PFSK-1 (cell line): ENCODE results near the gene MYH9.

ENCODE experiments used
- FOXP2 ChIP-seq: optimal IDR thresholded peaks from 2 replicates; pipeline ENCODE3; 2011; ENCODE audit warnings: borderline replicate concordance, control low read depth, inconsistent platforms; ENCODE audit not compliant: insufficient read depth; ENCODE audit errors: extremely low read length, extremely low read depth
- POLR2AphosphoS5 ChIP-seq: IDR thresholded peaks from 2 replicates; pipeline ENCODE4 v1.6.1; 2012; ENCODE audit warnings: low read depth, mild to moderate bottlenecking, control low read depth, low read length, moderate library complexity
- REST ChIP-seq, 2 experiments: IDR thresholded peaks; 2 replicates each; pipeline versions ENCODE4 v1.6.1 to v1.8.0; 2011 to 2012; ENCODE audit warnings: low read depth in 2 of 2, low read length in 2 of 2, control low read depth in 1 of 2, inconsistent platforms in 1 of 2, mild to moderate bottlenecking in 1 of 2, moderate library complexity in 1 of 2; ENCODE audit not compliant: insufficient read depth in 1 of 2
- SIN3A ChIP-seq: IDR thresholded peaks from 2 replicates; pipeline ENCODE4 v1.6.1; 2012; ENCODE audit warnings: mild to moderate bottlenecking, low read length, moderate library complexity, borderline replicate concordance; ENCODE audit not compliant: insufficient read depth
- TAF1 ChIP-seq: IDR thresholded peaks from 2 replicates; pipeline ENCODE4 v1.6.1; 2012; ENCODE audit warnings: low read length, control low read depth, borderline replicate concordance; ENCODE audit not compliant: insufficient read depth

GRCh38 chr22:36258701-36259614, 128.8 kb downstream of the MYH9 start:
- no peak for TF ChIP-seq REST (IDR thresholded peaks at IDR 0.05; ENCODE audit: insufficient read depth in 1 of 2, low read depth in 2 of 2, low read length in 2 of 2)
- TF ChIP-seq TAF1 = no peak
- TF ChIP-seq SIN3A = no peak
- TF ChIP-seq POLR2AphosphoS5 = no peak
- no peak for TF ChIP-seq FOXP2
